SKM-1 treated with dmso at 0.1 percent for 144 hours (cell line): ENCODE measurements around the gene TRAPPC8.
A peak's percentile ranks its signal among the peaks of the same experiment; 100 is the strongest.
"Not testable (repeated sequence)": the region's sequence is repeated elsewhere in the genome, so short reads cannot be mapped to it uniquely, and the experiment has no call there.

ENCODE experiments used
- DNase-seq: peaks from one replicate; lab custom pipeline; 2025; ENCODE audit not compliant: unreplicated experiment; lab: John Stamatoyannopoulos, UW

The TRAPPC8 gene

DNA sequence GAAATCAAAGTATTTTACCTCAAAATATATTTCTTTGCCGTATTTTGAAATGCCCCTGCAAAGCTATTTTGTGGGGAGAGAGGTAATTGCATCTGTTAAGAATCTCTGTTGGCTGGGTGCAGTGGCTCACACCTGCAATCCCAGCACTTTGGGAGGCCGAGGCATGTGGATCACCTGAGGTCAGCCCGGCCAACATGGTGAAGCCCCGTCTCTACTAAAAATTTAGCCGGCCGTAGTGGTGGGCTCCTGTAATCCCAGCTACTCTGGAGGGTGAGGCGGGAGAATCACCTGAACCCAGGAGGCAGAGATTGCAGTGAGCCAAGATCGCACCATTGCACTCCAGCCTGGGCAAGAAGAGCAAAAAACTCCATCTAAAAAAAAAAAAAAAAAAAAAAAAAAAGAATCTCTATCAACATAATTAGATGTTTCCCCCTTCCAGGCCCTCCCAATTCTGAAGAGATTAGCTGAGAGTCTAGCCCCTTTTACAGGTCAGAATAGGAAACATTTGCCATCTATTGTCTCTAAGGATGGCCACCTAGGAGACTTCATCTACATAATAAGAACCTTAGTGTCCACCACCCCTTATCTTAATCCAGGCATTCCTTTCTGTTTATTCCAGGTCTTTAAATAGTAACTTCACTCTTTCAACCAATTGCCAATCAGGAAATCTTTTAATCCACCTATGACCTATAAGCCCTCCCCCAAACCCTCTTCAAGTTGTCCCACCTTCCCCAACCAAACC, 3.5 kb upstream of the TRAPPC8 start:
- no peak for DNase-seq

DNA sequence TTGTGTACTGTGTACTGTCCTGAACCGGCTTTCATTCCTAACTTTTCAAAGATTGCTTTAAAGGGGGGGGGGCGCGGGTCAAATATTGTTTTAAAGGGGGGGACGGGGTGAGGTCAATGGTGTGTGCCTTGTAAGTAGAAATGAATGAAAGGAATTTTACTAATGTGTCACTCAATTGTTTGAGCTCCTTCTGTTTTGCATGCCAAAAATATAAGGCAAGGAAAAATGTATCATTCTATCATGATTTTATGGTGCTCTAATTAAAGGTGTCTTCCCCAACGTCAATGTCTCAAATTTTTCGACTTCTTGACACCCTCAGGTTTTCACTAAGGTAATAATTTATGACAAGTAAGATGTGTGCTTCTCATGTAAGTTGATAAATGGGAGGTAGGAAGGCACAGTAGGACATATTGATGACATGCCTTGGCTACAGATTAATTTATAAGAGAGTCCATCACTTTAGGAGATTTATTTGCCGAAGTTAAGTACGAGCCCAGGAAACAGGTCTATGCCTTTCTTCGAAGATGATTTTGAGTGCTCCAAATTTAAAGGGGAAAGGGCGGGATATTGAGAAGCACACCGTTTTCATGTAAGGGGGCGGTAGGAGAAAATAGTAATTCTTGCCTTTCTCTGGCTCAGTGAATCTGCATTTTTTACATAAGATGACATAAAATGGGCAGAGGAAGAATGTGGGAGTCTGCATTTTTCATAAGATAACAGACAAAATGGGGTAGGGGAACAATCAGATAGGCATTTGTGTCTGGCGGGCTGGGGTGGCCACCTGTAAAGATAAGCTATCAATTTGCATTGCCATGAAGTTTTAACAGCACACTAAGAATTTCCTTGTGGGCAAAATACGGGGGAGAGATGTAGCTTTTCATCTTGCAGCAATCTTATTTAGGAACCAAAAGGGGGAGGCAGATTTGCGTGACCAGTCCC, 1.2 kb upstream of the TRAPPC8 start:
- DNase-seq, result no peak

DNA sequence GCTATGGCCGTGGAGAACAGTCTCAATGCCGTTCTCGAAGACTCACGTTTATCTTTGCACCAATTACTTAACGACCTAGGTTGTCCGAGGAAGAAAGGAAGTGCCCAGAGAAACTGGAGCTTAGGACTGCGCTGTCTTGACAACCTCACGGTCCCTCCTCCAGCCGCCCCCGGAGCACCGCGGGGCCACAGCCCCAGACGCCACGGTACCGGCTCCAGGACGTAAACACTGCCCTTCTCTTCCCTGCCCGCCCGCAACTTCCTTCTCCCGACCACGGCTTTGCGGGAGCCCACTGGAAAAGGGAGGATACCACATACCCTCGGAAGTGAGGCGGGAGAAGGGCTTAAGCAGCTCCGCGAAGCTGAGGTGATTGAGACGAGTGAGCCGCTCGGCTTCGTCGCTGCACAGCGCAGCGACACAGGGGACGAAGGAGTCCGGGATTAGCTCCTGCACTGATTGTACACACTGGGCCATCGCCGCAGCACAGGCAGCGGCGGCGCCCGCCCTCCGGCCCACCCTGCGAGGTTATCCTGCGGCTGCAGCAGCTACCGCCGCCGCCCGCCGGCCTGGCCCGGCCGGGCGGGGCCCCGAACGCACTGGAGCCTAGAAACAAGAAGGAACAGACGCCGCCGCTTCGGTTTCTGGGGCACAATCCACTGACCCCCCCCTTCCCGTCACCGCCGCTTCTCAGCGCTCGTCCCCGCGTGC, 483 bp downstream of the TRAPPC8 start:
- peak; percentile 26 for DNase-seq

DNA sequence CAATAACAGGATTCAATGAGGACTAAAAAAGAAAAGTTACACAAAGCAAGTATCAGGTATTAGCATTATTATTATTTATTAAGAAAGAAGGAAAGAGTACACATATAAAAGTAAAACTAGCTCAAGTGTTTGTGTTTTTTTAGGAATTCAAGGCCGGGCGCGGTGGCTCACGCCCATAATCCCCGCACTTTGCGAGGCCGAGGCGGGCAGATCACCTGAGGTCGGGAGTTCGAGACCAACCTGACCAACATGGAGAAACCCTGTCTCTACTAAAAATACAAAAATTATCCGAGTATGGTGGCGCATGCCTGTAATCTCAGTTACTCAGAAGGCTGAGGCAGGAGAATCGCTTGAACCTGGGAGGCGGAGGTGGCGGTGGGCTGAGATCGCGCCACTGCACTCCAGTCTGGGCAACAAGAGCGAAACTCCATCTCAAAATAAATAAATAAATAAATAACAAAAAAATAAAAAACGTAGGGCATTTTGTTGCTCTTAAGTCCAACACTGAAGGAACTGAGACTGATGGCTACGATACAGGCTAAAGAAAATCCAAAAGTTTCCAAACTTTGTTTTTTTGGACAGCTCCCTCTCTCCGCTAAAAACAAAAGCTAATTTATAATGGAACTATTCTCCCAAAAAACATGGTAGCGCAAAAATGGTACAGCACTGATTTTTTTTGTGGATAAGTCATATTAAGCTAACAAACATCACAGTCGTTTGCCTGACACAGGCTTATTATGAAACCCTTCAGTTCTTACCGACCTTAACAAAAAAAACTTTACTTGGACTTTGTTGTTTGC, 1.7 kb downstream of the TRAPPC8 start:
- DNase-seq, result no peak

DNA sequence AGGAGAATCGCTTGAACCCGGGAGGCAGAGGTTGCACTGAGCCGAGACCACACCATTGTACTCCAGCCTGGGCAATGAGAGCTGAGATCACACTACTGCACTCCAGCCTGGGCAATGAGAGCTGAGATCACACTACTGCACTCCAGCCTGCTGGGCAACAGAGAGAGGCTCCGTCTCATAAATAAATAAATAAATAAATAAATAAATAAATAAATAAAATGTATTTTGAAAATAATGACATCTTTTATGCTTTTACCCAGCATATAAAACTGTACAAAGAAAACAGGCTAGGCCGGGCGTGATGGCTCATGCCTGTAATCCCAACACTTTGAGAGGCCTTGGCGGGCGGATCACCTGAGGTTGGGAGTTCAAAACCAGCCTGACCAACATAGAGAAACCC, 8.2 kb downstream of the TRAPPC8 start:
- DNase-seq, result not testable (repeated sequence)

DNA sequence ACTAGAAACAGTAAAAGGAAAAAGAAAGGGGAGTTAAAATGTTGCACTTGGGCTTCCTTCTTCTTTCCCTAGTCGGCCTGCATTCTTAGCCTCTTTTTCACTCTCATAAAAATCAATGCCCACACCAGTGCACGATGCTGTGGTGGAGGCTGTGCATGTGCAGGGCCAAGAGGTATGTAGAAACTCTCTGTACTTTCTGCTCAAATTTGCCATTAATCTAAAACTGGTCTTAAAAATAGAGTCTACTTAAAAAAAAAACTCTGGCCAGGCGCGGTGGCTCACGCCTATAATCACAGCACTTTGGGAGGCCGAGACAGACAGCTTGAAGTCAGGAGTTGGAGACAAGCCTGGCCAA, 11.1 kb downstream of the TRAPPC8 start:
- DNase-seq, result no peak

DNA sequence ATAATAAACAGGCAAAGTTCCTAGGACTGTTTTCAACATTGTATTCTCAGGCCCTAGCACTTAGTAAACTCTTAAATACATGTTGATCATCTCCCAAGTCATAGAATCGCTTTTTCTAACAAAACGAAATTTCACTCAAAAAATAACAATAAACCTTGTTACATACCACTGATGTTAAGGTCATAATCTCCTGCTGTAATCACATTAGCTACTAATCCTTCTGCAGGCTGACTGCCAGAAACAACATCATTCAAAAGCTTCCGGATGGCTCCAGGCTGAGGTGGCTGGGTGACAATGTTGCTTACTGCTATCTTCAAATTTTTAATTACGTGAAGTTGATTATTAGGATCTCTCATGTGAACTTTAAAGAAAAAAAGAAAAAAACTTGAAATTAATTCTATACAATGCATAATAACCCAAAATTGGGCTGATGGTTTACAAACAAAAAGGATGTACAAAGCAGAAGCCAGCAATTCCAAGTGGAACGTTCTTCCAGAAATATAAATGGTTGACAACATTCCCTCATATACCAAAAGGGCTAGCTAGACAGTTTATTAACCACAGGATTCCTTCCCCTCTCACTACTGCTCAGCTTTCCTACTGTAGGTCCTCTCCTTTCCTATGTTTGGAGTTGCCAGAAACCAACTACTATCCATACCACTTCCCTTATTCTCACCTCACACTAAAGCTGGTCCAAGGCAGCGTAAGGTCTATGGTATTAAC, 11.6 kb downstream of the TRAPPC8 start:
- DNase-seq, result no peak

DNA sequence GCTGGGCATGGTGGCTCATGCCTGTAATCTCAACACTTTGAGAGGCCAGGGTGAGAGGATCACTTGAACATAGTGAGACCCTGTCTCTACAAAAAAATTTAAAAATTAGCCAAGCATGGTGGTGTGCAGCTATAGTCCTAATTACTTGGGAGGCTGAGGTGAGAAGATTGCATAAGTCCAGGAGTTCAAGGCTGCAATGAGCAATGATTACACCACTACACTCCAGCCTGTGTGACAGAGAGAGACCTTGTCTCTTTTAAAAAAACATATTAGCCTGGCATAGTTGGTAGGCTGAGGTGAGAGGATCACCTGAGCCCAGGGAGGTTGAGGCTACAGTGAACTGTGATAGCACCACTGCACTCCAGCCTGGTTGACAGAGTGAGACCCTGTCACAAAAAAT, 13.7 kb downstream of the TRAPPC8 start:
- DNase-seq, result no peak

DNA sequence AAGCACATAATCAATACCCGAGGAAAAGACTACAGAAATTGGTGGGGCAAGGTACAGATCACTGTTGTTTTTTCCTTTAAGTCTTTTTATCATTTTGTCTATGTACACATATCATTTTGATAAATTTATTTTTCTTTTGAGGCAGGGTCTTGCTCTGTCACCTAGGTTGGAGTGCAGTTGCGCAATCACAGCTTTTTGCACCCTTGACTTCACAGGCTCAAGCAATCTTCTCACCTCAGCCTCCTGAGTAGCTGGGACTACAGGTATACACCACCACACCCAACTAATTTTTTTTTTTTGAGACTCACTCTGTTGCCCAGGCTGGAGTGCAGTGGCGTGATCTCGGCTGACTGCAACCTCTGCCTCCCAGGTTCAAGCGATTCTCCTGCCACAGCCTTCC, 15.9 kb downstream of the TRAPPC8 start:
- DNase-seq, result not testable (repeated sequence)

DNA sequence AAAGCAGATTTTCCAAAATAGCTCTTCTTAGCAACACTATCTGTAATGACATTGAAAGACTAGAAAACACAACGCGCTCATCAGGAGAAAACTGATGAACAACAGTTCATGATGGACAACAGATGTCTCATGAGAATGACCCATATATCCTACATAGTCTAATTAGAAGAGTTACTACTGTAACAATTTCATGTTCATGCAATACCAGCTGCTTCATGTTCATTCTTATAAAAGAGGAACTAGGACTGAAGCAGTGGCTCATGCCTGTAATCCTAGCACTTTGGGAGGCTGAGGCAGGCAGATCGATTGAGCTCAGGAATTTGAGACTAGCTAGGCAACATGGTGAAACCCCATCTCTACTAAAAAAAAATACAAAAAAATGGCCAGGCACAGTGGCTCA, 22.7 kb downstream of the TRAPPC8 start:
- no peak for DNase-seq

DNA sequence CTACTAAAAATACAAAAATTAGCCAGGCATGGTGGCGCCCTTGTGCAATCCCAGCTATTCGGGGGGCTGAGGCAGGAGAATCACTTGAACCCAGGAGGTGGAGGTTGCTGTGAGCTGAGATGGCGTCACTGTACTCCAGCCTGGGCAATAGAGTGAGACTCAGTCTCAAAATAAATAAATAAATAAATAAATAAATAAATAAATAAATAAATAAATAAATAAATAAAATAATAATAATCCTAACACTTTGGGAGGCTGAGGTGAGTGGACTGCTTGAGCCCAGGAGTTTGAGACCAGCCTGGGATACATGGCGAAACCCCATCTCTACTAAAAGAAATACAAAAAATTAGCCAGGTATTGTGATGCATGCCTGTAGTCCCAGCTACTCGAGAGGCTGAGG, 23.6 kb downstream of the TRAPPC8 start:
- not testable (repeated sequence) for DNase-seq

DNA sequence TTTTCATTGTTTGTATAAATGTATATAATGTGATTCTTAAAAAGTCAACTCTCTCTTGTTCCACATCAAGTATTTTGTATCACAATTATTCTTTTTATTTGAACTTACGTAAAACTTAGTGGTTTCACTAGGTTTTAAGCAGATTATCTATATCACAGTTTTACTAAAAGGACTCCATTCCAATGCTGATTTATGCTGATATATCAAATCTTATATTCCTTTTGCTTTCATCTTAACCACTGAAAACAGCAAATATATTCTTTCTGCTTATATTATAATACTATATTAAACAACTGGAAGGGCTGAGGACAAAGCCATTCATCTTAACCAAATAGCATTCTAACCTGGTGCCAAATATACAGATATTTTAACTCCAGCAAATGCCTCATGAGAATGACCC, 24.2 kb downstream of the TRAPPC8 start:
- DNase-seq, result no peak

DNA sequence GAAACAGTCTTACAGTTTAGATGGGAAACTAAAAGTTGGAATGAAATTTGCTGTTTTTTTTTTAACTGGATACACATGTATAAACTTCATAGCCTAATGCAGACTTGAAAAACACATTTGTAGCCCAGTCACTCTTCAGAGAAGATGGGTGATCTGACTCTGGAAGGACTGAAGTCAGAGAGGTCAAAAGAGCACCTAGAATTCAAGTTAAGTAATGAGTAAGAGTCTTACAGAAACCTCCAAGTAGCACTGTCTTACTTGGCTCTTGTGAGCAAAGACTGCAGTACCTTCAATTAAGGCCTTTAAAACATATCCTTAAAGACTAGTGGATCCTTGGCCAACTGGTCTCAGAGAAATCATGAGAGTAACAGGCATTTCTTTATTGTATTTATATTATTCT, 41.9 kb downstream of the TRAPPC8 start:
- DNase-seq, result no peak

DNA sequence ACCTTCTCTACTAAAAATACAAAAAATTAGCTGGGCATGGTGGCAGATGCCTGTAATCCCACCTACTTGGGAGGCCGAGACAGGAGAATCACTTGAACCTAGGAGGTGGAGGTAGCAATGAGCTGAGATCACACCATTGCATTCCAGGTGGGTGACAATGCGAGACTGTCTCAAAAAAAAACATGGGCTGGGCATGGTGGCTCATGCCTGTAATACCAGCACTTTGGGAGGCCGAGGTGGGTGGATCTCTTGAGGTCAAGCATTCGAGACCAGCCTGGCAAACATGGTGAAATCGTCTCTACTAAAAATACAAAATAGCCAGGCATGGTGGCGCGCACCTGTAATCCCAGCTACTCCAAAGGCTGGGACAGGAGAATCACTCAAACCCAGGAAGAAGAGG, 43.2 kb downstream of the TRAPPC8 start:
- not testable (repeated sequence) for DNase-seq

DNA sequence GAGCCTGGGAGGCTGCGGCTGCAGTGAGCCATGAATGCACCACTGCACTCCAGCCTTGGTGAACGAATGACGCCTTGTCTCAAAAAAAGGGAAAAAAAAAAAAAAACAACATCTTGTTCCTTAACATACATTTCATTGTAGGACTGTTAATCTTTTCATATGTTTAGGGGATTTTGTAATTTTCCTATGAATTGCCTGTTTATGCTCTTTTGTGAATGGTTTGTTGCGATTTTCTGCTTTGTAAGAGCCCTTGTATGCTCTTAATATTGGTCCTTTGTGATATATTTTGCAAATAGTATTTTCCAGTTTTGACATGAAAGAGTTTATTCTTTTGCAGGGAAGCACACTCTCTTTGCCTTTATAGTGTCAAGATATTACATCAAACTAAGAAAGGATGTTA, 50.0 kb downstream of the TRAPPC8 start:
- no peak for DNase-seq

DNA sequence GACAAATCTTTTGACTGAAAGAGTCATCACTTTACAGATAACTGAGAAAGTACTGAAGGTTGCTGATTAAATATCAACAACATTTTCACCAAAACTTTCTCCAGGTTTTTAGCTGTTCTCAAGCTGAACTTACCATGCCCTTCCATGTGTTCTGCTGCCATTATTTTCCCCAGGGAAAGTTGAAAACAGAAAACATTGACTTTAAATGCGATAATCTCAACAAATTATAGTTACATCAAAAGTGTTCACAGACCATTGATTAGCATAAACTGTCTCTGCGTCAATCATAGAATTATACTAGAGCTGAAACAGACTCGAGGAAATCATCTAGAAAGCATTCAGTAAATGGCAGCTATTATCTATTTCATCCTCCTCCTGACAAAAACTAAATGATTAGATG, 51.4 kb downstream of the TRAPPC8 start:
- no peak for DNase-seq

DNA sequence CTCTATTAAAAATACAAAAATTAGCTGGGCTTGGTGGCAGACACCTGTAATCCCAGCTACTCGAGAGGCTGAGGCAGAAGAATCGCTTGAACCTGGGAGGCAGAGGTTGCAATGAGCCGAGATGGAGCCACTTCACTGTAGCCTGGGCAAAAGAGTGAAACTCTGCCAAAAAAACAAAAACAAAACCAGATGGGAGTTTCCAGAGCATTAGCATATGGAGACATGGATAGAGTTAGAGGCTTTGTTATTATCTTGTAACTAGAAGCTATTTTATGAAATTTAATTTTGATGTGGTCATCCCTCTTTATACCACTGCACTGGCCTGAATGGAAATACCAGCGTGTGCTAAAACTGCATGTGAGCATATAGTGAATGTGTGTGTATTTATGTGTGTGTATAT, 58.9 kb downstream of the TRAPPC8 start:
- no peak for DNase-seq

DNA sequence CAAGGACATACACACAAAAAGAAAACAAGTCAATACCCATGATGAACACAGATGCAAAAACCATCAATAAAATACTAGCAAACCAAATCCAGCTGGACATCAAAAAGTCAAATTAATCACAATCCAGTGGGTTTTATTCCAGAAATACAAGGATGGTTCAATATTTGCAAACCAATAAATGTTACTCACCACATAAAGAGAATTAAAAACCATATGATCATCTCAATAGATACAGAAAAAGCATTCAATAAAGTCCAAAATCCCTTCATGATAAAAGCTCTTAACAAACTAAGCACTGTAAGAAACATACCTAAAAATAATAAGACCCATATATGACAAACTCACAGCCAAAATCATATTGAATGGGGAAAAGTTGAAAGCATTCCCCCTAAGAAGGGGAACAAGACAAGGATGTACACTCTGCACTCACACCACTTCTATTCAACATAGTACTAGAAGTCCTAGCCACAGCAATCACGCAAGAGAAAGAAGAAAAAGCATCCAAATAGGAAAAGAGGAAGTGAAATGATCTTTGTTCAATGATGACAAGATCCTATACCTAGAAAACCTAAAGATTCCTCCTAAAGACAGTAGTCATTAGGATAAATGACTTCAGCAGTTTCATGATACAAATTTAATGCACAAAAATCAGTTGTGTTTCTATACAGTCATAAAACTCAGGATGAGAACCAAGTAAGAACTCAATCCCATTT, 62.6 kb downstream of the TRAPPC8 start:
- DNase-seq, result peak; percentile 7

DNA sequence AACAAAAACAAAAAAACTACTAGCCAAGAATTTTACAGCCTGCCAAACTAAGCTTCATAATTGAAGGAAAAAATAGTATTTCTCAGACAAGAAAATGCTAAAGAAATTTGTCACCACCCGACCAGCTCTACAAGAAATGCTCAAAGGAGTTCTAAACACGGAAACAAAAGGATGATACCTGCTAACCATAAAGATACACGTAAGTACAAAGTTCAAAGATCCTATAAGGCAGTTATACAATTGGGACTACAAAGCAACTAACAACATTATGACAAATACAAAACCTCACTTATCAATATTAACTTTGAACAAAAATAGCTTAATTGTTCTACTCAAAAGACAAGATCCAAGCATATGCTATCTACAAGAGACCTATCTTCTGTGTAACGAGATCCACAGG, 64.6 kb downstream of the TRAPPC8 start:
- no peak for DNase-seq

DNA sequence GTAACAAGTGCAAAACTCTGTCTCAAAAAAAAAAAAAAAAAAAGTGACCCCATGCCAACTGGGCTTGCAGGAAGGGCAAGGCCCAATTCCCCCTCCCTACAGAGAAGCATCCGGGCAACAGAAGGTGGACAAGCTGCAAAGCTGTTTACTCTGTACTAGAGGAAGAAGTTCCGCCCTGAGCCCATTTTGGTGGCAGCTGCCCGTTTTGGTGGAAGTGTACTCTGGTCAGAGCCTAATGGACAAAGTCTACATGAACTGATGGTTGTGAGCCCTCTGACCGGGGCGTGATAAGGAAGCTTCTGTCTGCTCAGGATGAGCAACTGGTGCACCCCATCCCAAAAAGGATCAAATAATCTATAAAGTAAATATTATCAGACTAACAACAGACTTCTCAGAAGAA, 65.0 kb downstream of the TRAPPC8 start:
- DNase-seq, result no peak
